ENCODE results near the gene MAPKBP1. TPM values are rescaled to one million over a fixed set of nuclear protein-coding genes. Genes with fewer than 3 reads are reported as not detected.

MAPKBP1 gene
- total RNA-seq, 1 experiment from 2014 or later, result 13.7 TPM

GRCh38 chr15:41840673-41841072 is 66.4 kb downstream of the MAPKBP1 start:
- no peak for DNase-seq
- no peak overlapping the region for H4K91ac ChIP-seq (ENCODE audit: insufficient read length, low read depth, low read length)
- Mint-ChIP-seq H3K27me3 (ENCODE audit: low read depth) (no peaks in the 10 kb centered on the region), H3K9me3 (no peaks in the 10 kb centered on the region), H3K4me3 (no peak overlapping the region), H3K4me1 (no peaks in the 10 kb centered on the region), H3K27ac (peak overlapping the region in 2 of 3 experiments; percentile 36 to 55; a peak in 1 of 7 replicates), H3K36me3 (ENCODE audit: insufficient read depth in 1 of 3, low read depth in 3 of 3) (peaks cover 5 to 14% (median 6%) of the 10 kb centered on the region in 3 experiments; a peak in 6 of 7 replicates)
- no peak overlapping the region for H2AK5ac ChIP-seq (ENCODE audit: insufficient read length, low read length)
- no peaks in the 10 kb centered on the region for H3K27me3 ChIP-seq (ENCODE audit: insufficient read depth, low read length)
- H4K8ac ChIP-seq (replicated peaks; ENCODE audit: insufficient read length, low read depth, low read length), result no peak overlapping the region
- H3K79me2 ChIP-seq (ENCODE audit: insufficient read depth, low read length), result no peaks in the 10 kb centered on the region
- H2BK15ac ChIP-seq (ENCODE audit: low read depth, low read length), result no peak overlapping the region
- no peak overlapping the region for H2BK5ac ChIP-seq (ENCODE audit: insufficient read length, low read length)
- WGBS (ENCODE audit: extremely low coverage, insufficient read length, low lambda C conversion rate), result no CpG with 5 or more reads among the region's 15 CpGs
- no peak overlapping the region for H2BK120ac ChIP-seq (ENCODE audit: low read depth, low read length, poor library complexity, severe bottlenecking)
- H4K5ac ChIP-seq (ENCODE audit: insufficient read length, low read depth, low read length), result no peak overlapping the region
- H3K27ac ChIP-seq (ENCODE audit: insufficient read length, low read depth, low read length), result no peak overlapping the region
- no peak overlapping the region for H2BK12ac ChIP-seq (ENCODE audit: insufficient read length, low read depth, low read length)
- H3K56ac ChIP-seq (ENCODE audit: insufficient read length, low read depth, low read length), result no peak overlapping the region
- no peak overlapping the region for H3K4me2 ChIP-seq (ENCODE audit: insufficient read depth, insufficient read length, low read length)
- no peak overlapping the region for H3K4ac ChIP-seq (ENCODE audit: low read depth, low read length)
- no peak overlapping the region for H2BK20ac ChIP-seq (ENCODE audit: low read depth, low read length, poor library complexity, severe bottlenecking)
- peaks cover 3% of the 10 kb centered on the region for H4K20me1 ChIP-seq (ENCODE audit: control insufficient read depth, insufficient read depth, insufficient read length)
- H3K4me1 ChIP-seq (ENCODE audit: insufficient read depth, low read length), result no peaks in the 10 kb centered on the region
- no peak overlapping the region for H3K23ac ChIP-seq (ENCODE audit: insufficient read length, low read depth, low read length)
- no peaks in the 10 kb centered on the region for H3K9me3 ChIP-seq (ENCODE audit: control insufficient read depth, low read depth, low read length)
- H3K79me1 ChIP-seq (ENCODE audit: insufficient read depth, low read depth, low read length, poor library complexity, severe bottlenecking), result no peaks in the 10 kb centered on the region
- no peak overlapping the region for H3K9ac ChIP-seq (ENCODE audit: extremely low read depth, insufficient read length, low read length)
- H3K18ac ChIP-seq (ENCODE audit: insufficient read length, low read depth, low read length), result no peak overlapping the region
- no peak overlapping the region for H2AFZ ChIP-seq (ENCODE audit: low read length)
- no peak overlapping the region for H3T11ph ChIP-seq (ENCODE audit: low read length)
- TF ChIP-seq CTCF (conservative IDR thresholded peaks at IDR 0.05), result no peak
- no peaks in the 10 kb centered on the region for H3K23me2 ChIP-seq (ENCODE audit: insufficient read length, low read depth, low read length, poor library complexity, severe bottlenecking)
- no peak overlapping the region; the same call in 1 of the 2 replicates for H3K14ac ChIP-seq (ENCODE audit: insufficient read depth, low read length)
